HEK293T (cell line): ENCODE data around the gene HACD2.
"Not testable (repeated sequence)": the region's sequence is repeated elsewhere in the genome, so short reads cannot be mapped to it uniquely, and the experiment has no call there.

Experiments used
- CTCF ChIA-PET: fragments of 350-600 bp; formaldehyde crosslinking; extraction: SDS; loops from one replicate; lab custom pipeline; 2021; ENCODE audit warnings: antibody characterized with exemption, inconsistent platforms; lab: Yijun Ruan, JAX
- POLR2A ChIA-PET: fragments of 350-600 bp; formaldehyde crosslinking; extraction: SDS; loops from one replicate; lab custom pipeline; 2020; ENCODE audit warnings: antibody characterized with exemption, inconsistent platforms; lab: Yijun Ruan, JAX
- DNase-seq: peaks from one replicate; pipeline ENCODE4 v3.0.0; 2012; ENCODE audit warnings: mixed read lengths; ENCODE audit errors: extremely low spot score
- ARNT ChIP-seq: fragments of 450-650 bp; IDR thresholded peaks from 2 replicates; pipeline ENCODE4 v1.6.1; 2017; ENCODE audit warnings: mild to moderate bottlenecking
- BHLHE40 ChIP-seq: fragments of 450-650 bp; IDR thresholded peaks from 2 replicates; pipeline ENCODE4 v1.6.1; 2016; ENCODE audit warnings: mild to moderate bottlenecking, moderate library complexity, borderline replicate concordance
- CTBP1 ChIP-seq: fragments of 450-650 bp; IDR thresholded peaks from 2 replicates; pipeline ENCODE4 v1.6.1; 2016; ENCODE audit warnings: borderline replicate concordance
- ELF4 ChIP-seq: fragments of 450-650 bp; IDR thresholded peaks from 2 replicates; pipeline ENCODE4 v1.6.1; 2017; ENCODE audit warnings: antibody characterized with exemption
- FOXA1 ChIP-seq: fragments of 450-650 bp; IDR thresholded peaks from 2 replicates; pipeline ENCODE4 v1.6.1; 2016; ENCODE audit warnings: mild to moderate bottlenecking
- FOXK2 ChIP-seq: fragments of 450-650 bp; IDR thresholded peaks from 2 replicates; pipeline ENCODE4 v1.6.1; 2016; ENCODE audit warnings: mild to moderate bottlenecking
- FOXM1 ChIP-seq: fragments of 450-650 bp; IDR thresholded peaks from 2 replicates; pipeline ENCODE4 v1.6.1; 2017; ENCODE audit warnings: mild to moderate bottlenecking, borderline replicate concordance
- HDGF ChIP-seq: fragments of 450-650 bp; IDR thresholded peaks from 2 replicates; pipeline ENCODE4 v1.6.1; 2017; ENCODE audit warnings: antibody characterized with exemption, borderline replicate concordance
- L3MBTL2 ChIP-seq: fragments of 450-650 bp; conservative IDR thresholded peaks from 2 replicates; pipeline ENCODE4 v1.6.1; 2016; ENCODE audit warnings: mild to moderate bottlenecking
- LEF1 ChIP-seq: fragments of 450-650 bp; IDR thresholded peaks from 2 replicates; pipeline ENCODE4 v1.6.1; 2017; ENCODE audit warnings: mild to moderate bottlenecking, borderline replicate concordance
- NFRKB ChIP-seq: fragments of 450-650 bp; IDR thresholded peaks from 2 replicates; pipeline ENCODE4 v1.6.1; 2016; ENCODE audit warnings: mild to moderate bottlenecking, moderate library complexity
- PKNOX1 ChIP-seq: fragments of 450-650 bp; IDR thresholded peaks from 2 replicates; pipeline ENCODE4 v1.6.1; 2016
- SP1 ChIP-seq: fragments of 450-650 bp; IDR thresholded peaks from 2 replicates; pipeline ENCODE4 v1.6.1; 2017
- SUZ12 ChIP-seq: fragments of 450-650 bp; IDR thresholded peaks from 2 replicates; pipeline ENCODE4 v1.6.1; 2016; ENCODE audit warnings: mild to moderate bottlenecking
- TARDBP ChIP-seq: fragments of 450-650 bp; IDR thresholded peaks from 2 replicates; pipeline ENCODE4 v1.6.1; 2016
- ZNF384 ChIP-seq: fragments of 450-650 bp; IDR thresholded peaks from 2 replicates; pipeline ENCODE4 v1.6.1; 2016

Gene HACD2

GRCh38 chr3:123493912-123494311 is 90.9 kb downstream of the HACD2 start:
- ChIA-PET POLR2A (no interaction called here), CTCF (no interaction called here)
- no peak for DNase-seq
- TF ChIP-seq LEF1: no peak
- no peak for TF ChIP-seq TARDBP
- no peak for TF ChIP-seq BHLHE40
- no peak for TF ChIP-seq NFRKB
- no peak for TF ChIP-seq ZNF384
- TF ChIP-seq FOXA1: no peak
- TF ChIP-seq SUZ12: no peak
- no peak for TF ChIP-seq FOXM1
- TF ChIP-seq ARNT: no peak
- TF ChIP-seq SP1: no peak
- no peak for TF ChIP-seq CTBP1
- no peak for TF ChIP-seq HDGF
- TF ChIP-seq PKNOX1: no peak

GRCh38 chr3:123491966-123492587 is 92.8 kb downstream of the HACD2 start:
- no peak for TF ChIP-seq ZNF384
- no peak for TF ChIP-seq FOXK2
- TF ChIP-seq ELF4: no peak
- no peak for TF ChIP-seq BHLHE40
- TF ChIP-seq PKNOX1: no peak
- no peak for TF ChIP-seq FOXM1
- TF ChIP-seq LEF1: no peak
- TF ChIP-seq L3MBTL2: no peak
- no peak for TF ChIP-seq FOXA1
- no peak for TF ChIP-seq SUZ12
- no peak for TF ChIP-seq TARDBP
- no peak for TF ChIP-seq NFRKB
- TF ChIP-seq SP1: no peak
- TF ChIP-seq ARNT: no peak
- ChIA-PET CTCF (no interaction called here), POLR2A (no interaction called here)
- DNase-seq: no peak

- TF ChIP-seq SUZ12 (no peak), L3MBTL2 (no peak), LEF1 (no peak), ARNT (no peak), BHLHE40 (no peak), CTBP1 (no peak), HDGF (no peak), PKNOX1 (no peak), FOXA1 (no peak), TARDBP (no peak), NFRKB (no peak), FOXM1 (no peak)
- ChIA-PET POLR2A (no interaction called here), CTCF (interaction anchor here (0.6 to 1.2 kb wide), 15 partner anchors 14 to 271 kb away, joined by 3 to 5 read pairs (median 3); no protein-coding TSS in a partner anchor)
These were observed 95.4 kb downstream of the HACD2 start for GRCh38 chr3:123489400-123490004.

GRCh38 chr3:123488645-123489347 is 96.1 kb downstream of the HACD2 start:
- ChIA-PET CTCF (interaction anchor here (0.6 to 1.2 kb wide), 15 partner anchors 13 to 270 kb away, joined by 3 to 5 read pairs (median 3); no protein-coding TSS in a partner anchor), POLR2A (no interaction called here)
- DNase-seq: no peak
- no peak for TF ChIP-seq LEF1
- TF ChIP-seq SP1: no peak
- TF ChIP-seq ZNF384: no peak
- no peak for TF ChIP-seq FOXM1
- TF ChIP-seq HDGF: no peak
- TF ChIP-seq FOXK2: no peak
- TF ChIP-seq ELF4: no peak
- no peak for TF ChIP-seq SUZ12
- TF ChIP-seq PKNOX1: no peak
- no peak for TF ChIP-seq L3MBTL2
- TF ChIP-seq FOXA1: no peak
- TF ChIP-seq CTBP1: no peak

More at GRCh38 chr3:123489400-123490004, 95.4 kb downstream of the HACD2 start:
- DNase-seq: peak; percentile 76

GRCh38 chr3:123487063-123487462 is 97.8 kb downstream of the HACD2 start:
- CTCF ChIA-PET, DNase-seq, POLR2A ChIA-PET: not testable (repeated sequence)
